NCI-H510A treated with DMSO at 0.1 percent for 48 hours (cell line): Measurements from ENCODE around the gene PRRT2.
"Not testable (repeated sequence)": the region's sequence is repeated elsewhere in the genome, so short reads cannot be mapped to it uniquely, and the experiment has no call there.

Experiments
- DNase-seq: peaks from one replicate; lab custom pipeline; 2025; lab: John Stamatoyannopoulos, UW

Gene PRRT2

GRCh38 chr16:29811896-29812665, at the start of gene PRRT2:
TSS of gene PRRT2 (plus strand) at chr16:29812193. CDS start at chr16:29813055, 862 bp downstream.
- DNase-seq: peak; percentile 71

- no peak for DNase-seq
These were observed 48.7 kb upstream of the PRRT2 start for GRCh38 chr16:29763326-29763725.

GRCh38 chr16:29765167-29766032, 46.6 kb upstream of the PRRT2 start:
- DNase-seq: peak; percentile 100

- DNase-seq: no peak
These were observed 45.4 kb upstream of the PRRT2 start for GRCh38 chr16:29766571-29766970.

- no peak for DNase-seq
These were observed 44.9 kb upstream of the PRRT2 start for GRCh38 chr16:29767062-29767461.

- no peak for DNase-seq
These were observed 42.5 kb upstream of the PRRT2 start for GRCh38 chr16:29769507-29769906.

- DNase-seq: no peak
These were observed 41.6 kb upstream of the PRRT2 start for GRCh38 chr16:29770250-29770929.

GRCh38 chr16:29772330-29772729, 39.7 kb upstream of the PRRT2 start:
- DNase-seq: not testable (repeated sequence)

GRCh38 chr16:29774730-29775129, 37.3 kb upstream of the PRRT2 start:
- no peak for DNase-seq

GRCh38 chr16:29775742-29776408, 36.1 kb upstream of the PRRT2 start:
- DNase-seq: no peak

GRCh38 chr16:29777576-29778350, 34.2 kb upstream of the PRRT2 start, which contains the start of gene ZG16:
TSS of gene ZG16 (plus strand) at chr16:29778256. CDS start at chr16:29779267, 1,011 bp downstream.
- peak; percentile 35 for DNase-seq

- no peak for DNase-seq
These were observed 32.5 kb upstream of the PRRT2 start for GRCh38 chr16:29779474-29779873.

- peak; percentile 52 for DNase-seq
These were observed 28.7 kb upstream of the PRRT2 start for GRCh38 chr16:29783094-29783953.

GRCh38 chr16:29784157-29784556, 27.8 kb upstream of the PRRT2 start:
- DNase-seq: no peak

GRCh38 chr16:29784901-29785500, 27.0 kb upstream of the PRRT2 start:
- no peak for DNase-seq

- DNase-seq: not testable (repeated sequence)
These were observed 24.8 kb upstream of the PRRT2 start for GRCh38 chr16:29787155-29787554.

GRCh38 chr16:29789775-29790182, 22.2 kb upstream of the PRRT2 start:
- DNase-seq: peak; percentile 77

- DNase-seq: peak; percentile 99
These were observed 21.6 kb upstream of the PRRT2 start, which contains the start of gene KIF22 for GRCh38 chr16:29790183-29790948. TSS of gene KIF22 (plus strand) at chr16:29790751. CDS start at chr16:29790760, 9 bp downstream.
